OCI-LY1 (cell line): ENCODE results near the gene CRY1.
A peak's percentile ranks its signal among the peaks of the same experiment; 100 is the strongest.

Experiments
- H2AFZ ChIP-seq: fragments of 200-600 bp; sonication (generic), shearing (Covaris generic); 2 replicates; pipeline ENCODE4 v1.6.0; 2014; ENCODE audit warnings: antibody characterized with exemption, mild to moderate bottlenecking, low read length
- H3F3A ChIP-seq: fragments of 200-600 bp; sonication (generic), shearing (Covaris generic); 2 replicates; pipeline ENCODE4 v1.6.0; 2014; ENCODE audit warnings: mild to moderate bottlenecking, antibody characterized with exemption, low read length, moderate library complexity; ENCODE audit not compliant: insufficient read depth
- H3K27ac ChIP-seq: fragments of 200-600 bp; sonication (generic); 2 replicates; pipeline ENCODE4 v1.5.1; 2014; ENCODE audit warnings: low read length, mixed run types, mild to moderate bottlenecking, low read depth; ENCODE audit not compliant: poor library complexity, severe bottlenecking
- H3K27me3 ChIP-seq: fragments of 200-600 bp; sonication (generic); 2 replicates; pipeline ENCODE4 v1.6.0; 2014; ENCODE audit warnings: antibody characterized with exemption, mild to moderate bottlenecking, low read length, moderate library complexity; ENCODE audit not compliant: insufficient read depth
- H3K36me3 ChIP-seq: fragments of 200-600 bp; sonication (generic); 2 replicates; pipeline ENCODE4 v1.6.1; 2014; ENCODE audit warnings: mild to moderate bottlenecking, antibody characterized with exemption, low read length, moderate library complexity, mixed read lengths; ENCODE audit not compliant: insufficient read depth
- H3K4me1 ChIP-seq: fragments of 200-600 bp; sonication (generic); 2 replicates; pipeline ENCODE4 v1.5.1; 2014; ENCODE audit warnings: mild to moderate bottlenecking, low read length, moderate library complexity; ENCODE audit not compliant: insufficient read depth, severe bottlenecking
- H3K4me2 ChIP-seq: fragments of 200-600 bp; sonication (generic), shearing (Covaris generic); 2 replicates; pipeline ENCODE4 v1.6.1; 2014; ENCODE audit warnings: low read length
- H3K4me3 ChIP-seq: fragments of 200-600 bp; sonication (generic); 2 replicates; pipeline ENCODE4 v1.5.1; 2014; ENCODE audit warnings: low read length, low read depth, mild to moderate bottlenecking, mixed read lengths; ENCODE audit not compliant: poor library complexity, severe bottlenecking
- H3K79me2 ChIP-seq: fragments of 200-600 bp; shearing (Covaris generic); 2 replicates; pipeline ENCODE4 v1.6.1; 2016; ENCODE audit warnings: mixed run types, low read length, mixed read lengths; ENCODE audit not compliant: insufficient read depth
- H3K9ac ChIP-seq: fragments of 200-600 bp; sonication (generic), shearing (Covaris generic); 2 replicates; pipeline ENCODE4 v1.6.1; 2014; ENCODE audit warnings: mild to moderate bottlenecking, low read length, mixed read lengths
- H3K9me2 ChIP-seq: fragments of 200-600 bp; sonication (generic), shearing (Covaris generic); 2 replicates; pipeline ENCODE4 v1.6.1; 2014; ENCODE audit warnings: low read depth, mild to moderate bottlenecking, low read length, mixed read lengths
- H3K9me3 ChIP-seq: fragments of 200-600 bp; shearing (Covaris generic); 2 replicates; pipeline ENCODE4 v1.6.1; 2014; ENCODE audit warnings: low read length, mixed read lengths
- H4K20me1 ChIP-seq: fragments of 200-600 bp; sonication (generic), shearing (Covaris generic); 2 replicates; pipeline ENCODE4 v1.6.0; 2016; ENCODE audit warnings: mild to moderate bottlenecking, low read length; ENCODE audit not compliant: insufficient read depth
- EZH2 ChIP-seq: fragments of 200-600 bp; sonication (generic), shearing (Covaris generic); IDR thresholded peaks from 2 replicates; pipeline ENCODE4 v1.8.0; 2017; ENCODE audit warnings: borderline replicate concordance, mixed run types, mild to moderate bottlenecking, antibody characterized with exemption, low read length, moderate library complexity, mixed read lengths
- TF ChIP-seq, protein P1 (sequence below): fragments of 200-600 bp; sonication (generic), shearing (Covaris generic); IDR thresholded peaks from 2 replicates; pipeline ENCODE4 v1.5.1; 2017; ENCODE audit warnings: mild to moderate bottlenecking, antibody characterized with exemption, low read length, moderate library complexity, mixed read lengths

The CRY1 gene

DNA sequence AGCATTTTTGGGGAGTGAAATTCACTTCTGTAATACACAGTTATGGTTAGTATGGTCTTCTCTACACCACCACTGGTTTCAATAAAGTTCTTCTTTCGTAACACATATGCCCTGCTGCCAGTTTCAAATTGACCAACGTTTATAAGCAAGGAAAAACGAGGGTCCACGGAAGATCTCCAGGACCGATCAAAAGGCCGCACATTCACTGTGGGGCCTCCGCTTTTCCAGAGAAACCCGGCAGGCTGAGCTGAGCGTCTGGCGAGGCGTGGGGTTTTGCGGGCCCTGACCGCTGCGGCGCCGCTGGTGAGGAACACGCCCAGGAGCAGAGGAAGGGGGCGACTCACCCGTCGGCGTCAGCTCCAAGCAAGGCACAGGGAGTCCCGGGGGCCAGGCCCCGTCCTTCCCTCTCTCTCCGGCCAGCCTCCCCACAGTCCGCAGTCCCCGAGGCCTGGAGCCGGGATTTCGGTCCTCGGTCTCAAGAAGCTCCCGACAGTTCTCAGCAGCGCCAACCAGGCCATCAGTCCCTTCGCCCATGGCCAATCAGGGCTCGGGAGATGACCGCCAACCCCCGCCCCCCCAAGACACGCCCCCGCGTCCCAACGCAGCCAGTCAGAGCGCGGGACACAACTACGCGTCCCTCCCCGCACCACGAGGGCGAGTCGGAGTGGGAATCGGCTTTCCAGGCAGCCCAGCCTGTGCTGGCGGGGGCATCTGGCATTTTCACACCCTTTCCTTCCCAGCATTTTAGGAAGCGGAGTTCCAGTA, 106.5 kb downstream of the CRY1 start, which contains the start of gene MTERF2:
TSS of gene MTERF2 (minus strand) at position 522 of the 765 bp plus-strand sequence. CDS start 8,432 bp downstream, outside the sequence.
- Histone ChIP-seq H3K4me3 (peak within 1 kb of the TSS; percentile 89), H3K9me2 (no peaks in the 10 kb centered on the region), H4K20me1 (no peaks in the 10 kb centered on the region), H3F3A (no peaks in the 10 kb centered on the region), H3K4me2 (peak within 1 kb of the TSS; percentile 88), H3K4me1 (peaks cover 13% of the 10 kb centered on the region), H2AFZ (peak within 1 kb of the TSS; percentile 91; the same call in 1 of the 2 replicates), H3K9ac (peak within 1 kb of the TSS; percentile 82), H3K27ac (no peak within 1 kb of the TSS), H3K9me3 (no peaks in the 10 kb centered on the region), H3K79me2 (no peaks in the 10 kb centered on the region), H3K27me3 (no peaks in the 10 kb centered on the region), H3K36me3 (no peaks in the 10 kb centered on the region; the same call in 1 of the 2 replicates)
- TF ChIP-seq, protein P1, sequence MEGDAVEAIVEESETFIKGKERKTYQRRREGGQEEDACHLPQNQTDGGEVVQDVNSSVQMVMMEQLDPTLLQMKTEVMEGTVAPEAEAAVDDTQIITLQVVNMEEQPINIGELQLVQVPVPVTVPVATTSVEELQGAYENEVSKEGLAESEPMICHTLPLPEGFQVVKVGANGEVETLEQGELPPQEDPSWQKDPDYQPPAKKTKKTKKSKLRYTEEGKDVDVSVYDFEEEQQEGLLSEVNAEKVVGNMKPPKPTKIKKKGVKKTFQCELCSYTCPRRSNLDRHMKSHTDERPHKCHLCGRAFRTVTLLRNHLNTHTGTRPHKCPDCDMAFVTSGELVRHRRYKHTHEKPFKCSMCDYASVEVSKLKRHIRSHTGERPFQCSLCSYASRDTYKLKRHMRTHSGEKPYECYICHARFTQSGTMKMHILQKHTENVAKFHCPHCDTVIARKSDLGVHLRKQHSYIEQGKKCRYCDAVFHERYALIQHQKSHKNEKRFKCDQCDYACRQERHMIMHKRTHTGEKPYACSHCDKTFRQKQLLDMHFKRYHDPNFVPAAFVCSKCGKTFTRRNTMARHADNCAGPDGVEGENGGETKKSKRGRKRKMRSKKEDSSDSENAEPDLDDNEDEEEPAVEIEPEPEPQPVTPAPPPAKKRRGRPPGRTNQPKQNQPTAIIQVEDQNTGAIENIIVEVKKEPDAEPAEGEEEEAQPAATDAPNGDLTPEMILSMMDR: no peak
- no peak for TF ChIP-seq EZH2

DNA sequence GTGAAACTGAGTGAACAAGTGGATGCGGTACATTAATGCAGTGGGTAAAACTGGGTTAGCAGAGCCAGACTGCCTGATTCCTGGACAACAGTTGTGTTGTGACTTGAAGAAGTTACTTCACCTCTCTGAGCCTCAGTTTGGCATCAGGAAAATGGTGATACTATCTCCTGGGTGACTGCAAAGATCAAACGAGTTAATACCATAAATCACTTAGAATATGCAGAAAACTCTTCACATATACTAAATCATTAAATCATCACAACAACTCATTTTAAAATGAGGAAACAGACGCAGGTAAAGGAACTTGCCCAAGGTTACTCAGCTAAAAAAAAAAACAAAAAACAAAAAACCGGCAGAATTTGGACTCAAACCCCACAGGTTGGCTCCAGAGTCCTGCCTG, 107.2 kb downstream of the CRY1 start:
- no peak overlapping the region for H2AFZ ChIP-seq
- H3K36me3 ChIP-seq: no peaks in the 10 kb centered on the region; the same call in 1 of the 2 replicates
- TF ChIP-seq, protein P1: no peak
- TF ChIP-seq EZH2: no peak
- peak overlapping the region; percentile 89 for H3K4me3 ChIP-seq
- H3K27ac ChIP-seq: no peak overlapping the region
- H3K4me1 ChIP-seq: peaks cover 13% of the 10 kb centered on the region
- H3F3A ChIP-seq: no peaks in the 10 kb centered on the region
- H3K79me2 ChIP-seq: no peaks in the 10 kb centered on the region
- H3K4me2 ChIP-seq: peak overlapping the region; percentile 88
- H3K27me3 ChIP-seq: no peaks in the 10 kb centered on the region
- no peaks in the 10 kb centered on the region for H3K9me3 ChIP-seq
- H3K9me2 ChIP-seq: no peaks in the 10 kb centered on the region
- peak overlapping the region; percentile 82 for H3K9ac ChIP-seq
- no peaks in the 10 kb centered on the region for H4K20me1 ChIP-seq

DNA sequence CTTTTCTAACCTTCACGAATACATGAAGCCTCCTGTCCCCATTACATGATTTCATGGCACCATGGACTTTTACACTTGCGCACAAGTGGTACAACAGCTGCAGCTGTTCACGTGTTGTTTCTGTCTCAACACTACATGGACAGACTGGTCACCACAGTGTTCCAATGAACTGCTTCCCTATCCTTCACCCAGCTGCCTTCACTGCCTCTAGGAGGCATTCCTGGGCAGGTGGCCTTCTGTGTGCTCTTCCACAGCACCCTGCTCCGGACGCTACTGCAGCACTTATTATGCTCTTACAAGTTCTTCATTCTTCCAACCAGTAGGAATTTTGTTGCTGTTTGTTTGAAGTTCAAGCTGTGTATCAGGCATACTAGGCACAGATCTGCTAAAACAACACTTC, 107.9 kb downstream of the CRY1 start:
- no peaks in the 10 kb centered on the region for H3F3A ChIP-seq
- no peak overlapping the region for H2AFZ ChIP-seq
- H3K36me3 ChIP-seq: no peaks in the 10 kb centered on the region; the same call in 1 of the 2 replicates
- H3K9ac ChIP-seq: no peak overlapping the region
- peaks cover 13% of the 10 kb centered on the region for H3K4me1 ChIP-seq
- H3K79me2 ChIP-seq: no peaks in the 10 kb centered on the region
- no peak for TF ChIP-seq EZH2
- TF ChIP-seq, protein P1: no peak
- no peak overlapping the region for H3K4me3 ChIP-seq
- H3K9me3 ChIP-seq: no peaks in the 10 kb centered on the region
- no peaks in the 10 kb centered on the region for H3K9me2 ChIP-seq
- no peak overlapping the region for H3K4me2 ChIP-seq
- H3K27me3 ChIP-seq: no peaks in the 10 kb centered on the region
- H4K20me1 ChIP-seq: no peaks in the 10 kb centered on the region
- no peak overlapping the region for H3K27ac ChIP-seq
